Activated CD4-positive, alpha-beta T cell treated with anti-CD3 and anti-CD28 coated beads, Interleukin-2, amount 10 ng/mL, durations not matched to agents 24 days and 14 days (primary cell): Measurements from ENCODE around the gene ATXN7L2. TPM values are rescaled to one million over a fixed set of nuclear protein-coding genes. Genes with fewer than 3 reads are reported as not detected.

Experiments
- DNase-seq: peaks from one replicate; pipeline ENCODE4 v3.0.0; 2022
- H3K27ac Mint-ChIP-seq: one replicate; pipeline ENCODE4 v1.8.0; 2022; ENCODE audit warnings: mild to moderate bottlenecking, mixed read lengths
- H3K27me3 Mint-ChIP-seq: one replicate; pipeline ENCODE4 v1.8.0; 2022; ENCODE audit warnings: mixed read lengths
- H3K36me3 Mint-ChIP-seq: one replicate; pipeline ENCODE4 v1.8.0; 2022; ENCODE audit warnings: low read depth, mild to moderate bottlenecking, mixed read lengths
- H3K4me1 Mint-ChIP-seq: one replicate; pipeline ENCODE4 v1.8.0; 2021; ENCODE audit warnings: mixed read lengths
- H3K4me3 Mint-ChIP-seq: one replicate; pipeline ENCODE4 v1.8.0; 2022; ENCODE audit warnings: mild to moderate bottlenecking, moderate library complexity, mixed read lengths
- H3K9me3 Mint-ChIP-seq: one replicate; pipeline ENCODE4 v1.8.0; 2021; ENCODE audit warnings: mixed read lengths
- intact Hi-C: fragments of 100-400 bp; cut with micrococcal nuclease; formaldehyde crosslinking; loops from one replicate; pipeline ENCODE4 v1.15.1; 2023
- total RNA-seq: library from RNA; stranded (reverse); gene quantifications from 2 replicates; pipeline ENCODE4 v1.2.3, GENCODE V29; 2022

ATXN7L2 gene
- total RNA-seq, 1 donor from 2014 or later = 15.1 TPM

DNA sequence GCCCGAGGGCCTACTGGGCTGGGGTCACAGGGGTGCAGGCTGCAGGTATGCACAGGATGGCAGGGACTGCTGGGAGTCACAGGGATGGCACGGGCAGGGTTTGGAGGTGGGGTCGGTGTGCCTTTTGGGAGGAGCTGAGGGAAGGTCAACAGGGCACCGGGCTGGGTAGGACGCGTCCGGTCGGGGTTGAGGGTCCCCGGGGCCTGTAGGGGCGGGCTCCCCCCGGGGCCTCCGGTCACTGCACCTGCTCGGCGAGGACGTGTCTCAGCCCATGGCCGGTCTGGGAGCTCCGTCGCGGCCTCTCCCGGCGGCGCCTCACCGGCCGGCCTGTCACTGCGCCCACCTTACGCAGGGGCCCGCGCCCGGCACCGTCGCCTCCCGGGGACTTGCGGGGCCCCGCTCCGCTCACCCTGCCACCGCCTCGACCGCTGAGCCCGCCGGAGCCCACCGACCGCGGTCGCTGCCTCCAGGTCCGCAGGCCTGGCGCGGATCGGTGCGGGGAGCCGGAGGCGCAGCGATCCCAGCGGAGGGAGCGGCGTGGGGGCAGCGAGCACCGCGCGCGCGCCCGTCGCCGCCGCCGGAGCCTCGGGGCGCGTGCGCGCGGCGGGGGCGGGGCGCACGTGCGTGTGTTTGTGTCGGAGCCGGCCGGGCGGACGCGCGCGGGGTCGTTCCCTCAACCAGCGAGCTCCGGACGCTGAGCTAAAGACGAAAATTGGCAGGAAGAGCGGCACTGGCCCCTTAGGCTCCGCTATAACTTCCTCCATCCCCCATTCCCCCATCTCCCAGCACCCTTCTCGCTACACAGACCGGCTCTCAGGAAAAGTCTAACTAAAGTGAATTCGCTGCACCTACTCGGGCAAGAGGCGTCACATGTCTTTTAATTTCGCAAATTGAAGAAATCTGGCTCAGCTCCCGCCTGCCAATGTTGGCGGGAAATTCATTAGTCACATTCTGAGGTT is 25.8 kb downstream of the ATXN7L2 start, which contains the start of gene AMIGO1:
AMIGO1 (minus strand) TSS at position 552 of the 959 bp plus-strand sequence. CDS start 815 bp downstream, outside the sequence.
- H3K4me1 Mint-ChIP-seq = peaks cover 23% of the 10 kb centered on the region
- intact Hi-C loops = no loop called here
- H3K27ac Mint-ChIP-seq = peak within 1 kb of the TSS; percentile 66
- peaks cover 42% of the 10 kb centered on the region for H3K27me3 Mint-ChIP-seq
- H3K9me3 Mint-ChIP-seq = no peaks in the 10 kb centered on the region
- H3K36me3 Mint-ChIP-seq = no peaks in the 10 kb centered on the region
- peak; percentile 89 for DNase-seq
- peak within 1 kb of the TSS; percentile 90 for H3K4me3 Mint-ChIP-seq

DNA sequence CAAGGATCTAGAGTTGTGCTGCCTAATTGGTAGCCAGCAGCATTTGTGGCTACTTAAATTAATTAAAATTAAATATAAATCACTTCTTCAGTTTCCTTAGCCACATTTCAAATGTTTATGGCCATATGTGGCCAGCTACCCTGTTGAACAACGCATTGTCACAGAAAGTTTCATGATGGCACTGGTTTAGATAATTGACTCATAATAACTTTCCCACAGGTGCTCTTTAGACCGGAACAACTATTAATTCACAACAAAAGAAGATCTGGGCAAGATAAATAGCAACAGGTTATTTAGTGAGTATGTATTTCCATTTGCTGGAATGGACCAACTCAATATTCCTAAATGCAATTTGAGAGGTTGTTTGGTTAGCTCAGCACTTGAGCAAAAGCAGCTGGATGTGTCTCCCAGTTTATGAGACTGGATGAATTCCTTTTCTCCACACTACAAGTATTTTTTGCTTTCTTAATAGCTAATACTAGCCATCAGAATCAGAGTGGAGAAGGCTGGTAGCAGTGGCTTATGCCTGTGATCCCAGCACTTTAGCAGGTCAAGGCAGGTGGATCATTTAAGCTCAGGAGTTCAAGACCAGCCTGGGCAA is 29.5 kb downstream of the ATXN7L2 start:
- H3K4me1 Mint-ChIP-seq = peaks cover 15% of the 10 kb centered on the region
- H3K27me3 Mint-ChIP-seq = peaks cover 37% of the 10 kb centered on the region
- no peaks in the 10 kb centered on the region for H3K36me3 Mint-ChIP-seq
- DNase-seq = no peak
- H3K27ac Mint-ChIP-seq = no peak overlapping the region
- H3K9me3 Mint-ChIP-seq = no peaks in the 10 kb centered on the region
- intact Hi-C loops = no loop called here
- H3K4me3 Mint-ChIP-seq = no peak overlapping the region

DNA sequence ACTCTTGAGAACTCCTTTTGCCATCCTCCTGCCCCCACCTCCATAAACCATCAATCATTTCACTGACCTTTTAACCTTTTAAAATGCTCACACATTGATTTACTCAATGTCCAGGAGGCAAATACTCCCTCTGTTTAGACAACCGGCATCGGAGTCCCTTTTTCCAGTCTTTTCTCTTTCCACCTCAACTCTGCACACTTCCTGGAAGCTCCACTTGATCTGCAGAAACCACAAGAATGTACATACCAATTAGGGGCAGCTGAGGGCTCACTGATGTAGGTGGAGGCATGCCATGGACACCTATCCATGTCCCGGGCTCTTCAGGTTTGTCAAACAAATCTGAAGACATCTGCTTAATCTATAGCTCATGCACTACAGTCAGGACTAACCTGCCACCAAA is 31.1 kb downstream of the ATXN7L2 start:
- no peaks in the 10 kb centered on the region for H3K36me3 Mint-ChIP-seq

DNA sequence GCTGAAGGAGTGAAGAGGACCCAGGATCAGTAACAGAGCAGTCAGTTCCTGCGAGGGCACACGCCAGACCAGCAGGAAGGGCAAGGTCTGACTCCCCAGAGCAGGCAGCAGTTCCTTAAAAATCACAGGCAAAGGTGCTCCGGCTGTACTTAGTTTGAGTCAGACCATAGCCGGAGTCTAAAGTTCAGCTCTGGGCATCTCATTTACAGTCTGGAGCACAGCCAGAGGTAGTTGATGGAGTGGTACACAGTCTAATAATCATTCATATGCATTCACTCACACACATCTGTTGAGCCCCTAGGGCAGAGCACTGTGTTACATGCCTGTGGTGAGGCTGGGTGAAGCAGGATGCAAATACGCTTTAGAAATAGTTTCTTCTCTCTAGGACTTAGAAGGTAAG is 33.2 kb downstream of the ATXN7L2 start:
- H3K4me1 Mint-ChIP-seq = peaks cover 2% of the 10 kb centered on the region
- intact Hi-C loops = no loop called here
- H3K9me3 Mint-ChIP-seq = no peaks in the 10 kb centered on the region
- no peaks in the 10 kb centered on the region for H3K36me3 Mint-ChIP-seq
- no peak overlapping the region for H3K27ac Mint-ChIP-seq
- no peak for DNase-seq
- peaks cover 19% of the 10 kb centered on the region for H3K27me3 Mint-ChIP-seq
- H3K4me3 Mint-ChIP-seq = no peak overlapping the region

More for the DNA sequence above, 31.1 kb downstream of the ATXN7L2 start:
- DNase-seq = no peak
- no peak overlapping the region for H3K4me3 Mint-ChIP-seq
- H3K9me3 Mint-ChIP-seq = no peaks in the 10 kb centered on the region
- peaks cover 8% of the 10 kb centered on the region for H3K4me1 Mint-ChIP-seq
- H3K27me3 Mint-ChIP-seq = peaks cover 26% of the 10 kb centered on the region
- no peak overlapping the region for H3K27ac Mint-ChIP-seq
- intact Hi-C loops = no loop called here

DNA sequence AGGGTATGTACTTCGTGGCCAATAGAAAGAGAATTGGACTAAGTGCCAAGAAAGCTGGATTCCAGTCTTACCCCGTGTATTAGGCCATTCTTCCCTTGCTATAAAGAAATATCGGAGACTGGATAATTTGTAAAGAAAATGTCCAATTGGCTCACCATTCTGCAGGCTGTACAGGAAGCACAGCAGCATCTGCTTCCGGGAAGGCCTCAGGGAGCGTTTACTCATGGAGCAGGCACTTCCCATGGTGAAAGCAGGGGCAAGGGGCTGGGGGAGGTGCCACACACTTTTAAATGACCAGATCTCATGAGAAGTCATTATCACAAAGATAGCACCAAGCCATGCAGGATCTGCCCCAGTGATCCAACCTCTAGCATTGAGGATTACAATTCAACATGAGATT is 33.6 kb downstream of the ATXN7L2 start:
- intact Hi-C loops = no loop called here

DNA sequence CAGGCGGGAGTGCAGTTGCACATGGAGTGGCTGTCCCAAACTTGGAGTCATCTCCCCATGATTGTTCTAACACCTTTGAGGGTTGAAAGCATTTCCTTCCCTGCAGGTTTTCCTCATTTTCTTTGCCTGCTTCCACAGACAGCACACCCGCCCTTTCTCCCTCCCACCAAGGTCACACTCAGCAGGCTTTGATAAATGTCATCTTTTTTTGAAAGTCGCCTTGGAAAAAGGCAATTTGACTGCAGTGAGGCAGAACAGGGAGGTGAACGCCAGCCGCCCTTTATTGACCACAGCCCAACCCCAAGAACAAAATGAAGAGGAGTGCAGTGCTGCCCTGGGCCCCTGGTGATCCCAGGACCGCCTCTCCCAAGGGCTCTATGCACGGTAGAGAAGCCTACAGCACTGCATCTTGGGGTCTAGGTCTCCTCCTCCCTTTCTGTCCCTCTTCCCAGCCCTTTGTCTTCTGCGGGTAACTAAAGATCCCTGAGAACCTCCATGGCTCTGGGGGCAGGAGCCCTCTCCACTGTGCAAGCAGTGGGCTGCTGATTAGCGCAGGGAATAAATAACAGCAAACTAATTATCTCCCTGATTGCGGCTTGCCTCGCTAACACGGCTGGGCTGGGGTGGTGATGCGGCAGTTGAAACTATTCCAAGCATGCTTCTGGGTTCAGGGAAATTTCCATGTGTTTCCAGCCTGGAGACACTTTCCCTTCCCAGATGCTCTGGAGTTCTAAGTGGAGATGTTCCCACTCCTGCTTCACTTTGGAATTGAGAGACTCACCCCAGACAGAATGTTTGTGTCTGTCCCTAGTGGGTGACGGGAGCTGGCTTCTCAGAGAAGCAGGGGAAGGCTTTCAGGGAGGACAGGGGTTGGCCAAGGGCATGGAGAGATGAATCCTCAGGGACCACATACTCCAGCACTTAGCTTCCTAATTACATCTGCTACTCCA is 37.6 kb downstream of the ATXN7L2 start:
- intact Hi-C loops = no loop called here
- DNase-seq = no peak
- H3K27me3 Mint-ChIP-seq = peaks cover 22% of the 10 kb centered on the region
- H3K4me3 Mint-ChIP-seq = no peak overlapping the region
- no peaks in the 10 kb centered on the region for H3K36me3 Mint-ChIP-seq
- no peaks in the 10 kb centered on the region for H3K4me1 Mint-ChIP-seq
- no peak overlapping the region for H3K27ac Mint-ChIP-seq
- no peaks in the 10 kb centered on the region for H3K9me3 Mint-ChIP-seq

More for the DNA sequence above, 33.6 kb downstream of the ATXN7L2 start:
- H3K4me3 Mint-ChIP-seq = no peak overlapping the region
- no peak for DNase-seq
- peaks cover 21% of the 10 kb centered on the region for H3K27me3 Mint-ChIP-seq
- no peaks in the 10 kb centered on the region for H3K9me3 Mint-ChIP-seq
- H3K4me1 Mint-ChIP-seq = peaks cover 2% of the 10 kb centered on the region
- H3K27ac Mint-ChIP-seq = no peak overlapping the region
- no peaks in the 10 kb centered on the region for H3K36me3 Mint-ChIP-seq

DNA sequence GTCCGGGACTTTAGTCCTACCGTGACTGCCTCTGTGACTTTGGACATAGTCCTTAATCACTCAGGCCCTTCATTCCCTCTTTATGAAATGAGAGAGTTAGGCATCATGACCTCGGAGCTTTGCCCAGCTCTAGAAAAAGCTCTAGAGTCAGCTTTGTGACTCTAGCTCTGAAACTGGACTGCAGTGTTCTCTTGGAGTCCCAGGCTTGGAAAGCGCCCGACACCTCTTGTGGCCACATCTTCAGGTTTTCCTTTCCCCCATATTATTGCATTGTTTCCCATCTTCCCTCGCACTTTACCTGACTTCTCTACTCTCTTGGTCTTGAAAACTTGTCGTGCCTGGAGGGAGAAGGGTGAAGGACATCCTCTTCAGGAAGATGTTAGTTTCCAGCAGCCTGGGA is 38.3 kb downstream of the ATXN7L2 start:
- H3K27ac Mint-ChIP-seq = no peak overlapping the region
- peaks cover 22% of the 10 kb centered on the region for H3K27me3 Mint-ChIP-seq
- intact Hi-C loops = no loop called here
- no peaks in the 10 kb centered on the region for H3K36me3 Mint-ChIP-seq
- H3K4me1 Mint-ChIP-seq = no peaks in the 10 kb centered on the region
- no peak for DNase-seq
- H3K4me3 Mint-ChIP-seq = no peak overlapping the region
- no peaks in the 10 kb centered on the region for H3K9me3 Mint-ChIP-seq

DNA sequence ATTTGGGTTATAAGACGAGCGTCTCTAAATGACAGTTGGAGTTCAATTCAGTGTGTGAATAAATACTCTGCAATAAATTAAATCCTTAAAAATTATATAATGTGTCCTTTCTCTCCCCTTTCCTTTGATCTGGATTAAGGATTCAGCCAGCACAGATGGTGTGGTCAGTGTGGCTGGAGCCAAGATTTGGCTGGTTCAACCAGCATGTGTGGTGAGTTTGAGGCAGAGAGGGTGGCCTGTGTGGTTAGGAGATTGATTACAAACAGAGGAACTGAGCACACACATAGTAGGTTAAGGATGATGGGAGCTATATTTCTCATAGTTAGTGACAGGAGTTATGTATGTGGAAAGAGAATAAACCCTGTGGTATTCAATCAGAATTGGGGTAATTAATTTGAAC is 40.0 kb downstream of the ATXN7L2 start:
- H3K27me3 Mint-ChIP-seq = peaks cover 22% of the 10 kb centered on the region
- intact Hi-C loops = no loop called here
- DNase-seq = no peak
- H3K9me3 Mint-ChIP-seq = no peaks in the 10 kb centered on the region
- H3K27ac Mint-ChIP-seq = no peak overlapping the region
- no peaks in the 10 kb centered on the region for H3K4me1 Mint-ChIP-seq
- no peaks in the 10 kb centered on the region for H3K36me3 Mint-ChIP-seq
- H3K4me3 Mint-ChIP-seq = no peak overlapping the region

DNA sequence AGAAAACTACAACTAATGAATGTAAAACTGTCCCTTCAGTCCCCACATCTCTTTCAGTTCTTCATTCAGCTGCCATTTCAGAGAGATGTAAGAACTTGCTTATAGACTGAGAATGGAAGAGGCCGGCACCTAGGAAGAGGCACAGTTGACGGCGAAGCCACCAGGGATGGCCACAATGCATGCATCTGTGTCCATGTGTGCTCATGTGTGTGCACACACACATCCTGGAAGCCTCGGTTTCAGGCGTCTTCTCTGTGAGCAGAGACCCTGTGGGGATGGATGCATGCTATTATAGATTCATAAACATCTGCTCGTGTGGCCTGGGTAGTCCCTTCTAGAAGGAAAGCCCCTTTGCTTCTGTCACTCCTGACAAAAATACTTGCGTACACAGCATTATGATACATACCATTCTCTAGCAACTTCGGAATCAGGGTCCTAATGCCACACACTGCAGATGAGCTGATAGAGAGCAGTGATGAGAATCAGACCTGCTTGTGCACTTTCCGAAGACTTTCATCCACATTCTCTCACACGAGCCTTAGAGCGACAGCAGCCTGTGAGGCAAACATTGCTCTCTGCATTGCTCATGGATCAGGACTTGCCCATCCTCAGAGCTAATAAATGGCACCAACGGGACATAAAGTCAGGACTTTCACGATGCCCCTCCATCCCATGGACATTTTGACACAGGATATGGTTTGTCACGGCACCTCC is 43.5 kb downstream of the ATXN7L2 start:
- H3K27ac Mint-ChIP-seq = no peak overlapping the region
- peaks cover 10% of the 10 kb centered on the region for H3K27me3 Mint-ChIP-seq
- peaks cover 16% of the 10 kb centered on the region for H3K4me1 Mint-ChIP-seq
- no peak overlapping the region for H3K4me3 Mint-ChIP-seq
- DNase-seq = no peak
- intact Hi-C loops = no loop called here
- H3K36me3 Mint-ChIP-seq = no peaks in the 10 kb centered on the region
- no peaks in the 10 kb centered on the region for H3K9me3 Mint-ChIP-seq

DNA sequence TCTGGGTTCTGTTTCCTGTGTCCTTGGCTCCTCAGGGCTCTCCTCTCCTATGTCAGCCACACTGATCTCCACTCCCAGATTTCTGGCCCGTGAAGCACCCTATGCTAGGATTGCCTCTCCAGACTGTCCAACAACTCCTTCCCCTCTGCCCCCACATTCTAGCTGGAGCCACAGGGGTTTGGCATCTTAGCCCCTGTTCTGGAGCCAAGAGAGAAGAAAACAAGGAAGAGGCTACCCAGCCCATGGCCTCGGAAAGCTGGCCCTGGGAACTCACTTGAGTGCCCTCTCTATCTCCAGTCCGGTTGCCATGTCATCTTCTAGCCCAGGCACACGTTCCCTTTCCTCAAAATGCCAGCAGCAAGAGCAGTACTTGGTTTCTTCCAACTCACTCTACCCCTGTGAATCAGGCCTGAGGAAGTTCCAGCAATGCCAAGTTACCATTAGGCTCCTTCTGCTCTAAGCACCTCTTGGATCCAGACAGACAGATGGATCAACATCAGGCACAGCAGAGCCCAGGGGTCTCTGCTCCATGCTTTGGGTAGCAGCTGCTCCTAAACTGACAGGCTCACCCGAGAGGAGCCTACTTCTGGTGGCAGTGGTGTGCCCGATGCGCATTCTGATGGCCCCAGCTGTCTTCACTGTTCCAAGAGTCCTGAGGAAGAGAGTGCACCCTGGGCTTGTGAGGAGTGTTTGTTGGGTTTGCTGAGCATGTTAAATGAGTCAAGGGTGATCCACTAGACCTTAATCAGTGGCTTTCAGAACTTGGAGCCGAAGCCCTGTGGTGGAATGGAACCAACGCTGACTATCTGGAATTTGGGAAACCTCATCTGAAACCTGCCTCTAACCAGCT is 44.4 kb downstream of the ATXN7L2 start:
- intact Hi-C loops = no loop called here
- Mint-ChIP-seq H3K4me1 (peaks cover 23% of the 10 kb centered on the region), H3K4me3 (no peak overlapping the region), H3K36me3 (no peaks in the 10 kb centered on the region), H3K27ac (no peak overlapping the region), H3K9me3 (no peaks in the 10 kb centered on the region), H3K27me3 (peaks cover 5% of the 10 kb centered on the region)
- no peak for DNase-seq

DNA sequence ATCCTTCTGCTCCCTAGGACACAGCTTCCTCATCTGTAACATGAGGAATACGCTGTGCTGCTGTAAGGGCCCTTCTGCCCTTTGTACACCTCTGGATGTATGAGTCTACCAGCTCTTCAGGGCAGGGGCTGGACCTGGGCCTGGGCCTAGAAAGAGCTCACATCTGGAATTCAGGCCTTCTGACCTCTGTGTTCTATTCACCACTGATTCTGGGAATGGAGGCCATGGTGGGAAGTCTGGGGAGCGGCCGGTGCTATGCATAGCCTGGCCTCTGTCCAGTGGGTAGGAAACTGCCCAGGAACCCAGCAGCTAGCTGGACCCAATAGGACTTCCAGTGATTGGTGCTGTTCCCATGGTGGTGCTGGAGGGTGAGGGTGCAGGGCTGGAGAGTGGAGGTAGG is 45.0 kb downstream of the ATXN7L2 start:
- no peaks in the 10 kb centered on the region for H3K36me3 Mint-ChIP-seq
- no peaks in the 10 kb centered on the region for H3K9me3 Mint-ChIP-seq
- H3K4me1 Mint-ChIP-seq = peaks cover 23% of the 10 kb centered on the region
- H3K27ac Mint-ChIP-seq = no peak overlapping the region
- H3K27me3 Mint-ChIP-seq = peaks cover 5% of the 10 kb centered on the region
- DNase-seq = no peak
- H3K4me3 Mint-ChIP-seq = no peak overlapping the region
- intact Hi-C loops = no loop called here

DNA sequence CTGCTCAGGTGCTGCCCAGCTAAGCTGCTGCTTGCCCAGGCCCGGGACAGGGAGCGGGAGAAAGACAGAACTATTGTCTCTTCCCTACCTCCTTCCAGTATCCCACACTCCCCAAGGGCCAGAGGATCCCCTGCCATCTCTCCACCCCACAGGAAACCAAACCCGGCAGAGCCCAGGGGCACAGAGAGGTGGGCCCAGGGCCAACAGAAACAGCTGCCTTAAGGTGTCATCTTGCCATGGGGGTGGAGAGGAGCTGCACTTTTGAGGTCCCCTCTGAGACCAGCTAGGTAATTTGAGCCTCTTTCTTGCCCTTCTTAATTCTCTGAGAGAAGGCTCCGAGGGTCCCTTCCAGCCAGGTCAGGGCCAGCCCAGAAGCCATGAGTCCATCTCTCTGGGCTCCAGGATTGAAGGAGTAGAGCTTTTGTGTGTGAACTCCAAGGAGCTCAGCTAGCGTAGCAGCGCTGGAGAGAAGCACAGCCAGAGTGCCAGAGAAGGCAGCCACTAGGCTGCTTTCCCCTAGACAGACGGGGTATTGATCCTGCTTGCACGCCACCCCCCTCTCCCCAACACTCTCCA is 46.3 kb downstream of the ATXN7L2 start:
- Mint-ChIP-seq H3K36me3 (no peaks in the 10 kb centered on the region), H3K9me3 (no peaks in the 10 kb centered on the region), H3K4me1 (peaks cover 23% of the 10 kb centered on the region), H3K27ac (no peak overlapping the region), H3K27me3 (peaks cover 5% of the 10 kb centered on the region), H3K4me3 (no peak overlapping the region)
- intact Hi-C loops = loop anchor here (5.0 kb wide), 1 partner anchor 123 kb away; no protein-coding TSS in a partner anchor
- no peak for DNase-seq
